Cardiac muscle cell (in vitro differentiated cells and primary cell): ENCODE results near the gene SCN4A. TPM values are rescaled to one million over a fixed set of nuclear protein-coding genes. Genes with fewer than 3 reads are reported as not detected.

ENCODE experiments used
- DNase-seq, 2 donors: peaks; one replicate each; pipeline versions ENCODE4 v3.0.0 to v3.0.0-alpha.2; 2010 to 2017; ENCODE audit warnings: low read depth in 1 of 2, low spot score in 1 of 2
- H3K27ac ChIP-seq: fragments of 200-600 bp; sonication (generic); 2 replicates; pipeline ENCODE4 v1.5.1; 2016
- H3K27me3 ChIP-seq: fragments of 200-600 bp; sonication (generic); 2 replicates; pipeline ENCODE4 v1.6.0; 2016; ENCODE audit warnings: control low read depth
- H3K36me3 ChIP-seq: fragments of 200-600 bp; sonication (generic); 2 replicates; pipeline ENCODE4 v1.5.1; 2016; ENCODE audit warnings: control low read depth
- H3K4me1 ChIP-seq: fragments of 200-600 bp; sonication (generic); 2 replicates; pipeline ENCODE4 v1.8.1; 2017; ENCODE audit warnings: low read depth, mild to moderate bottlenecking, mixed run types
- H3K4me3 ChIP-seq: fragments of 200-600 bp; sonication (generic); 2 replicates; pipeline ENCODE4 v1.5.1; 2016; ENCODE audit warnings: mild to moderate bottlenecking
- H3K9me3 ChIP-seq: fragments of 200-600 bp; sonication (generic); 2 replicates; pipeline ENCODE4 v1.5.1; 2017; ENCODE audit warnings: low read depth, mild to moderate bottlenecking, control low read depth
- polyA plus RNA-seq: library from polyadenylated mRNA; unstranded; fragments of >200 nt; fragmentation: Nextera tagmentation; extraction: Ambion mirVana; gene quantifications from 2 replicates; pipeline ENCODE4 v1.2.1, GENCODE V29; 2016
- total RNA-seq: library from RNA; depleted of rRNA; stranded (reverse); fragments of >200 nt; gene quantifications from 2 replicates; pipeline ENCODE4 v1.2.3, GENCODE V29; 2016
- TF ChIP-seq, protein P1 (sequence below): IDR thresholded peaks from 2 replicates; pipeline ENCODE4 v1.5.1; 2012; ENCODE audit warnings: low read depth, mild to moderate bottlenecking, low read length

The SCN4A gene
- total and polyA plus RNA-seq, 2 experiments from 2014 or later: 0.63 TPM; not detected in 1

DNA sequence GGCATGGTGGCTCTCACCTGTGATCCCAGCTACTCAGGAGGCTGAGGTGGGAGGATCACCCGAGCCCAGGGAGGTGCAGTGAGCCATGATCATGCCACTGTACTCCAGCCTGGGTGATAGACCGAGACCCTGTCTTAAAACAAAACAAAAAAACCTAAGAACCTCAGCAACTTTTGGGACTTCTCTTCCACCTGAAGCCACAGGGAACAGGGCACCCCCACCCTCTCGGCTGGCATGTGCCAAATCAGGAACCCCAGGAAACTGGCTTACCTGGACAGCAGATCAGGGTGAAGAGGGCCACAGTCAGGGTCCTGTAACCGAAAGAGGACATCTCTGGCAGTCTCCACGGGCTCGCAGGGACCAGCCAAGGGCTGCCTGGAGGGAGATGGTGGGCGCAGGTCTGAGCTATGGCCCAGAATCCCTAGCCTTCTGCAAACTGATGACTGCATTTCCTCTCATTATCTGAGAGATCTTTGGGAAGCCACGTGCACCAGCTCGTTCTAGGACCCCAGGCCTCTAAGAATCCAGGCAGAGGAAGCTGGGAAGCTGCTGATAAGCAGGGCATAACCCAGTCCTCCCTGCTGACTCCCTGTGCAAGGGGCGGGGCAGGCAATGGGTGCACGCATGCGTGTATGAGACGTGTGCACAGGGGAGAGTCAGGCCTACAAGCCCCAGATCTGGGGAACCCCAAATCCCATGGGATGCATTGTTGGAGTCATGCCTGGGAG is 33.8 kb upstream of the SCN4A start:
- no peaks in the 10 kb centered on the region for H3K4me1 ChIP-seq

GRCh38 chr17:64005734-64006167 is 33.0 kb upstream of the SCN4A start:
- Histone ChIP-seq H3K9me3 (no peaks in the 10 kb centered on the region), H3K36me3 (no peaks in the 10 kb centered on the region), H3K27ac (no peak overlapping the region), H3K4me3 (no peak overlapping the region), H3K27me3 (no peaks in the 10 kb centered on the region), H3K4me1 (no peaks in the 10 kb centered on the region)
- no peak for DNase-seq
- TF ChIP-seq, protein P1, sequence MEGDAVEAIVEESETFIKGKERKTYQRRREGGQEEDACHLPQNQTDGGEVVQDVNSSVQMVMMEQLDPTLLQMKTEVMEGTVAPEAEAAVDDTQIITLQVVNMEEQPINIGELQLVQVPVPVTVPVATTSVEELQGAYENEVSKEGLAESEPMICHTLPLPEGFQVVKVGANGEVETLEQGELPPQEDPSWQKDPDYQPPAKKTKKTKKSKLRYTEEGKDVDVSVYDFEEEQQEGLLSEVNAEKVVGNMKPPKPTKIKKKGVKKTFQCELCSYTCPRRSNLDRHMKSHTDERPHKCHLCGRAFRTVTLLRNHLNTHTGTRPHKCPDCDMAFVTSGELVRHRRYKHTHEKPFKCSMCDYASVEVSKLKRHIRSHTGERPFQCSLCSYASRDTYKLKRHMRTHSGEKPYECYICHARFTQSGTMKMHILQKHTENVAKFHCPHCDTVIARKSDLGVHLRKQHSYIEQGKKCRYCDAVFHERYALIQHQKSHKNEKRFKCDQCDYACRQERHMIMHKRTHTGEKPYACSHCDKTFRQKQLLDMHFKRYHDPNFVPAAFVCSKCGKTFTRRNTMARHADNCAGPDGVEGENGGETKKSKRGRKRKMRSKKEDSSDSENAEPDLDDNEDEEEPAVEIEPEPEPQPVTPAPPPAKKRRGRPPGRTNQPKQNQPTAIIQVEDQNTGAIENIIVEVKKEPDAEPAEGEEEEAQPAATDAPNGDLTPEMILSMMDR: no peak

More for the DNA sequence above, 33.8 kb upstream of the SCN4A start:
- Histone ChIP-seq H3K27me3 (no peaks in the 10 kb centered on the region), H3K9me3 (no peaks in the 10 kb centered on the region), H3K27ac (no peak overlapping the region), H3K4me3 (no peak overlapping the region), H3K36me3 (no peaks in the 10 kb centered on the region)
- peak in 1 of 2 donors; percentile 49 for DNase-seq
- TF ChIP-seq, protein P1: no peak

DNA sequence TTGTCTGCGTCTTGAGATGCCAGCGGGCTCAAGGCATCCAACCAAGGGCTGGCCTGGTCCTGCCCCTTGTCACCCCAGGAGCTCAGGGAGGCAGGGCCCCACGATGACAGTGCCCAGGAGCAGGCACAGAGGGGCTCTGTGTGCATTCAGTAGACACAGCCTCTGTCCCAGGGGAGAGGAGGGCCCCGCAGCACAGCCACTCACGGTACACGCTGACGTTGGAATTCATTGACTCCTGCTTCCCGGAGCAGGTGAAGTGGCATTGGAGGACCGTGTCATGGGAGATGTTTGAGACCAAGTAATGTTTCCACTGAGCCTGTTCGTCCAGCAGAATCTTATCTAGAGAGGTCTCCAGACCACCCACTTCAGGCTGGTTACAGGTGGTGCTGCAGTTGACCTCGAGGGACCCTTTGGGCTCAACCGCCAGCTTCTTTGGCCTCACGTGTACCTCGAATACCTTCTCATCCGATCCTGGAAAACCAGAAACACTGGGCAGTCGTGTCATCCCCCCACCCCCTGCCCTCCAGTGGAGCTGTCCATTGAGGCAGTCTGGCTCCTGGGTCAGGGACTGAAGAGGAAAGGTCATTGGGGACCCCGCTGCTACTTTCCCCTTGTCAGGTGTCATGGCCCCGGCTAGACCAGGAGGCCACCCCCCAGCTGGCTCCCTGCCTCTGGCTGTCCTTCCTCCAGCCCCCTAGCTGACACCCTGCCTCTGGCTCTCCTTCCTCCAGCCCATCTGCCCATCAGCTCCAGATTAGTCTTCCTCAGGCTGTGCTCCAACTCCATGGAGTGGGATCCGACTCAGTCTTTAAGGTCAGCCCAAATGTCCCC is 32.4 kb upstream of the SCN4A start:
- TF ChIP-seq, protein P1: no peak
- H3K4me1 ChIP-seq: no peaks in the 10 kb centered on the region
- no peak overlapping the region for H3K27ac ChIP-seq
- H3K9me3 ChIP-seq: no peaks in the 10 kb centered on the region
- no peak overlapping the region for H3K4me3 ChIP-seq
- no peaks in the 10 kb centered on the region for H3K36me3 ChIP-seq
- no peaks in the 10 kb centered on the region for H3K27me3 ChIP-seq
- DNase-seq: no peak

DNA sequence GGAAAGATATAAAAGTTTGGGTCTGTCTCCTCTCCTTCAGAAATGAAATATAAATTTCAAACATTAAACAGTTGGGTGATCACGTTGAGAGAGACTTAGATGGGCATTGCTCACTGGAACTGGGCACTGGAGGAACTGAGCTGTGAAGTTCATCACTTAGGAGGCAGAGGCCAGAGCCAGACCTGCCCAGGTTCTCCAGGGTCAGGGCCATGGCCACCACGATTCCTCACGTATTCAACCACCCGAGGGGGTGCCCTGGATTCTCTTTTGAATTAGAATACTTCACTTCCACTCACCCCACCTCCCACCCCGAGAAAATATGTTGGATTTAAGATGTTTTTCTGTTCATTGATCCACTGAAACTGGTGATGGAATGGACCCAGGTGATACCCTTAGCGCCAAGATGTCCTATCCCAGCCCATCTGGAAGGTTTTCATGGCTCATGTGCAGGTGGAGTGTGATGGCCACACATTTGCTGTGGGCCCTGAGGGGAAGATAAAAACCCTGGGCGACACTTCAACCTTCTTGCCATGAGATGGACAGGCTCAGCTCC is 31.6 kb upstream of the SCN4A start:
- Histone ChIP-seq H3K27me3 (no peaks in the 10 kb centered on the region), H3K27ac (no peak overlapping the region), H3K4me3 (no peak overlapping the region), H3K36me3 (no peaks in the 10 kb centered on the region), H3K4me1 (no peaks in the 10 kb centered on the region), H3K9me3 (no peaks in the 10 kb centered on the region)
- TF ChIP-seq, protein P1: no peak
- no peak for DNase-seq

DNA sequence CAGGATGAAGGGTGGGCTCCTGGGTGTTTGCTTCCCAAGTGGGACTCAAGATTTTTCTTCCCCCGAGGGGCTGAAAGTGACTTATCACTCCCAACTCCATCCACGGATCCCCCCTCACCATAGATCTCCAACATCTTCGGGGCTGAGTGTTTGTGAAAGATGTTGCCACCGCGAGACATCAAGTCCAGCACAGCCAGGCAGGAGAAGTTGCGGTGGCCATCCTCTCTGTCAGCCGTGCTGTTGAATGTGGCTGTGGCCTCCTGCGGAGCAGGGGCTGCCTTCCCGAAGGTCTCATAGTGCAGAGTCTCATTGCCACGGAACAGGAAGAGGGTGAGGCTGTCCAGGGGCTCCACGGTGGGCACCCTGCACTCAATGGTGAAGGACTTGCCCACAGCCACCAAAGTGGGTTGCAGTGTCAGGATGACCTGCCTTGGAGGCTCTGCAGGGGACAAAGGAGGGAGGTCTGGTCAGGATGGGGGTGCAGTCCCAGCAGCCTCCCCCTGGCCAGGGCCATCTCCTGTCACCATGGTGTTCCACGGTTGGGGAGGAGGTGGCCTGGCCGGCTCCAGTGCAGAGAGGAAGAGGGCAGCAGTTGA is 30.9 kb upstream of the SCN4A start:
- H3K27ac ChIP-seq: no peak overlapping the region
- TF ChIP-seq, protein P1: no peak
- no peaks in the 10 kb centered on the region for H3K27me3 ChIP-seq
- no peaks in the 10 kb centered on the region for H3K36me3 ChIP-seq
- H3K4me3 ChIP-seq: no peak overlapping the region
- H3K4me1 ChIP-seq: no peaks in the 10 kb centered on the region
- H3K9me3 ChIP-seq: no peaks in the 10 kb centered on the region
- DNase-seq: no peak
